GM12875 (cell line): ENCODE results near the gene EFNA2.

Experiments used
- H3K4me3 ChIP-seq: one replicate; pipeline ENCODE4 v1.5.1; 2011; ENCODE audit warnings: low read depth, low read length, control low read depth
- CTCF ChIP-seq: IDR thresholded peaks from 2 replicates; pipeline ENCODE4 v1.5.1; 2011; ENCODE audit warnings: low read depth, mild to moderate bottlenecking, control low read depth, inconsistent platforms, low read length, moderate library complexity, borderline replicate concordance; ENCODE audit not compliant: insufficient read depth

Gene EFNA2

GRCh38 chr19:1267477-1268225, 18.0 kb upstream of the EFNA2 start:
- H3K4me3 ChIP-seq = peak overlapping the region; percentile 44
- no peak for TF ChIP-seq CTCF

- H3K4me3 ChIP-seq = no peak overlapping the region
- no peak for TF ChIP-seq CTCF
These were observed 17.2 kb upstream of the EFNA2 start for GRCh38 chr19:1268226-1269064.

- peak within 1 kb of the TSS; percentile 81 for H3K4me3 ChIP-seq
- no peak for TF ChIP-seq CTCF
These were observed 16.6 kb upstream of the EFNA2 start, which contains the start of gene CIRBP for GRCh38 chr19:1269065-1269477. Gene CIRBP (plus strand): TSS chr19:1269332. CDS start chr19:1270934, 1,602 bp downstream.

- peak overlapping the region; percentile 81 for H3K4me3 ChIP-seq
- no peak for TF ChIP-seq CTCF
These were observed 16.0 kb upstream of the EFNA2 start for GRCh38 chr19:1269478-1270212.

- no peak for TF ChIP-seq CTCF
- peak overlapping the region; percentile 81 for H3K4me3 ChIP-seq
These were observed 15.3 kb upstream of the EFNA2 start for GRCh38 chr19:1270213-1270853.

- no peak for TF ChIP-seq CTCF
- H3K4me3 ChIP-seq = no peak overlapping the region
These were observed 14.7 kb upstream of the EFNA2 start for GRCh38 chr19:1270854-1271527.
